GM18505 (cell line): Measurements from ENCODE around the gene ANO9.
A peak's percentile ranks its signal among the peaks of the same experiment; 100 is the strongest.

Experiments used
- ATAC-seq: cut with Tn5 transposase; IDR thresholded peaks from one replicate; pipeline ENCODE4 v1.9.1; 2021; ENCODE audit not compliant: unreplicated experiment
- POLR2A ChIP-seq: IDR thresholded peaks from 4 replicates; pipeline ENCODE4 v1.6.1; 2011; ENCODE audit warnings: borderline replicate concordance; ENCODE audit not compliant: insufficient read depth, insufficient read length; ENCODE audit errors: extremely low read depth

Gene ANO9

DNA sequence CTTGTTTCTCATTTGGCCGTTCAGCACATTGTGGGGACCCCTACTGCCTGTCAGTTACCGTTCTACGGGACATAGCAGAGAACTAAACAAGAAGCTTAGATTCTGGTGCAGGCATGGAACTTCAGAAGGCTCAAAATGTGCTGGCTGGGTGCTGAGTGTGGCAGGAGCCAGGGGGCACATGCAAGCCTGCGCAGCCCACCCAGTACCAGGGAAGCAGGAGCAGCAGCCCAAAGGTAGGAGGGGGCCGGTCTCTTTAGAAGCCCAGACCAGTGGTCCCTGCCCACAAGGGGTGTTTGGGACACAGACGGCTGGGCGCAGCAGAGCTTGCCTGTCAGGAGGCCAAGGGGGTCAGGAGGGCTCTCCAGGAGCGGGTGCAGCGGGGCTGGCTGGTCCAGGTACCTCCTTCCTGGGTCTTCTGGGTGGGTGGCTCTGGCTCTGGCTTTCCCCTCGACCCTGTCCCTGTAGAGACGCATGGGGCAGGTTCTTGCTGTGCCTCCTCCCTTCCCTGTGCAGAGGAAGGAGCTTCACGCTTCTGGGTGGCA is 10.5 kb upstream of the ANO9 start:
- ATAC-seq = no peak
- TF ChIP-seq POLR2A = no peak

DNA sequence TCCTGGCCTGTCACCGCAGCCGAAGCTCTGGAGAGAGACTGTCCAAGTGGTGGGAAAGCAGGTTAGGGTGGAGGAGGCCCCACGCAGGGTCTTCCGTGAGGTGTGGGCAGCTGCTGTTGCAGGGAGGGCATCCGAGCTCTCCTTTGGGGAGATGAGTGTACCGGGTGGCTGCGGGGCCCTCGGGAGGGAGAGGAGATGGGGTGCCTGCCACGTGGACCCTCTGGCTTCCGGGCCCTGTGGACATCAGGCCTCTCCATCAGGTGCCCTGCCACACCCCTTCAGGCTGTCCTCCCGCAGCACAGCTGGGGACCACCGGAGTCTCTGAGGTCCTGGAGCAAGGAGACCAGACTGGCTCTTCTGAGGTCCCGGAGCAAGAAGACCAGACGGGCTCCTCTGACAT is 9.9 kb upstream of the ANO9 start:
- TF ChIP-seq POLR2A = no peak
- no peak for ATAC-seq

- ATAC-seq = no peak
- TF ChIP-seq POLR2A = no peak
Observed at GRCh38 chr11:450809-451451, 9.1 kb upstream of the ANO9 start.

DNA sequence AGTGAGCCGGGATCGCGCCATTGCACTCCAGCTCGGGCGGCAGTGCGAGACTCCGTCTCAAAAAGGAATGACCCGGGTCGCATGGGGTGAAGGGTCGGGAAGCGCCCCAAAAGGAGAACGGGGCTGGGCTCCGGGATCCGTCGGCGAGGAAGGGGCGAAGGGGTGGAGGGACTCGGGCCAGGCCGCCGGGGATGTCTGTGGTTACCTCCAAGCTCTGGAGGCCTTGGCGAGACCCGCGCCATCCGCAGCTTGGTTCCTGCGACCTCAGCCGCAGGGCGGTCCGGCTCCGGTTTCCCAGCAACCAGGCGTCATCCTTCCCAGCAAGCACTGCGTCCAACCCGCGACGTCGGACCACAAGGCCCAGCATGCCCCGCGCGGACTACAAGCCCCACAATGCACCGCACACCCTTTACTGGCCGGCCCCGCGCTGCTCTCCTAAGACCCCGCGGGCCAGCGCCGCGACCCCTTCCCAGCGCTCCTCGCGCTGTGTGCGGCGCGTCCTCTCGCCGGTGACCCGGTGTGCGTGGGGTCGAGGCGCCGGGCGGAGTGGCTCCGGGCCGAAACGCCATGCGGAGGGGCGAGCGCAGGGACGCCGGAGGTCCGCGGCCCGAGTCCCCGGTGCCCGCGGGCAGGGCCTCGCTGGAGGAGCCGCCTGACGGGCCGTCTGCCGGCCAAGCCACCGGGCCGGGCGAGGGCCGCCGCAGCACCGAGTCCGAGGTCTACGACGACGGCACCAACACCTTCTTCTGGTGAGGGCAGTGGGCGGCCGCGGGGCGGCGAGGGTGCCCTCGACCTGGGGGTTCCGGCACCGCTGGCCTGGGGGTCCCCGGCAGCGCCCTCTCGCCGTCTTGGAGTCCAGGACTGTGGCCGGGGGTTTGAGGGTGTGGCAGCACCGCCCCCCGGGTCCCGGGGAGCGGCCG is 8.3 kb upstream of the ANO9 start, which contains the start of gene PTDSS2:
PTDSS2 (plus strand) TSS at position 391 of the 920 bp plus-strand sequence; CDS start at position 568, 177 bp downstream.
- peak; percentile 55 for ATAC-seq
- peak; percentile 73 for TF ChIP-seq POLR2A

DNA sequence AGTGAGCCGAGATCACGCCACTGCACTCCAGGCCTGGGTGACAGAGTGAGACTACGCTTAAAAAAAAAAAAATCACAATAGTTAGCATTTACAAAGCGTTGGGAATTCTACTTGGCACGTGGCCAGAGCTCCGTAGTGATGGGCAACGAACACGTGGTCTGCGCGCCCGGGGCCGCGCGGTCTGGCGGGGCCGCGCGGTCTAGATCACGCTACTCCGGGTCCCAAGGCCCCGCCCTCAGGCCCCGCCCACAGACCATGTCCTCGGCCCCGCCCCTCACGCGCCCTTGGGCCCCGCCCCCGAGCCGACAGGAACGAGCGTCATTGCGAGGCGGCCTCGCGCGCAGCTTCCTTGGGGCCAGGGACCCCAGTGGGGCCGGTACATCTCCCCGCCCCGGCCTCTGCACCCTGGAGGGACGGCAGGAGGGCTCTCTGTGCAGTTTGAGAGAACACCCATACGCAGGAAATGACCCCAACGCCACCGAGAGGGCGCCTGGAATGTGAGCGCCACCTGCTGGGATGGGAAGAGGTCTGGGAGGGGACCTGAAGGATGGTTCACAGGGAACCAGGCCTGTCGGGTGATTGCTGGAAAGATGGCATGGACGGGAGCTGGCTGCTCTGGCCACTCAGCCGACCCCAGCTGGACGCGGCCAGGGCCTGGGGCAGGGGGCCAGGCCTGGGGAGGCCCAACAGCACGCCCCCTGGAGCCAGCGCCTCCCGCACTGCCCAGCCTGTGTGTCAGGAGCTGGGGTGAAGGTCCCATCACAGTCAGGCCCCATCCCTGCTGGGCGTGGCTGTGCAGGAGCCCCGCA is 6.3 kb upstream of the ANO9 start:
- peak; percentile 87 for TF ChIP-seq POLR2A

DNA sequence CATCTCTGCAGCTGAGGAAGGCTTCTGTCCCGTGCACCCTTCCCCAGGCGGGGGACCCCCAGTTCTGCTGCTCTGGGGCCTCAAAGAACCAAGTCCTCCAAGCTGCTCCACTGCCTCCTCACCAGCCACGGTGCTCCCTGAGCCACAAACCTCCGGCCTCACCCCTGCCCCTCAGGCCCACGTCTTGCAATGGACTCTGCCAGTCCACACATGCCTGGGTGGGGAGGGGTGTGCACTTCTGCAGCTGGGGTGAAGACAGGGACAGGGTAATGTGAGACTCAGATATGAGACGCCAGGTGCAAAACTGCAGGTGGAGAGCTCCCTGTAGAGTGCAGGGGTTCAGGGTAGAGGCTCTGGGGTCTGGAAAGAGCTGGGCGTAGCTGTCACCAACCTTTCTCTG is 5.1 kb upstream of the ANO9 start:
- no peak for ATAC-seq

More for the DNA sequence above, 6.3 kb upstream of the ANO9 start:
- peak; percentile 53 for ATAC-seq

DNA sequence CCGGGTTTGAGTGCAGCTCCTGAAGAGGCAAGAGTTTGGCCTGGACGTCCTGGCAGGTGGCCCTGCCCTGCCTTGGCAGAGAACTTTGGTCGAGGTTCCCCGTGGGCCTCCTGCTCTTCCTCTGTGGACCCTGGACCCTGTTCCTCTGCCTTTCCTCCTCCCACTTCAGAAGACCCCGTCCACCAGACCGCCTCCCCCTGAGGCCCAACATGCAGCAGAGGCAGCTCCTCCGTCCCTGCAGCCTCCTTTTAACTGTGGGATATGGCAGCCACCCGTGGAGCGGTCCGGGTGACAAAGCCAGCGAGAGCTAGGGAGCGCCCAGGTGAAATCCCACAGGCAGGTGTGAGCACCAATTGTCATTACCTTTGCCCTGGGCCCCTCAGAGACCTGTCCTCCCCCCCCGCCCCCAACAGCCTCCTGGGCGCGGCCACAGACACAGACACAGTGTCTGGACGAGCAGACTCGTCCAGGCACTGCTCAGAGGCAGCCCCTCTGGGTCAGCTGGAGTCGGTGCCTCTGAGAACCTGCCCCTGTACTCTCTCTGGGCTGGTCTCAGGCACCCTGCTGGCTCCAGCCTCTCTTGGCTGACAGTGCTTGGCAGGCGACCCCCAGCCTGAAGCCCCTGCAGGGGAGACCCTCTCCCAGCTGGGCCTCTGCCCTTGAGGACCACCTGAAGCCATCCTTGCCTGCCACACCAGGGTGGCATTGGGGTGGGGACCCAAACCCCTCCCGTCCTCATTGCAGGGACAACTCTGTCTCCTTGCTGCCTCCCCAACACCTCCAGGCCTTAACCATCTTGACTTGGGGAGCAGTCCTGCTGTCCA is 4.2 kb upstream of the ANO9 start:
- ATAC-seq = no peak
- no peak for TF ChIP-seq POLR2A

More for the DNA sequence above, 5.1 kb upstream of the ANO9 start:
- TF ChIP-seq POLR2A = no peak

- TF ChIP-seq POLR2A = no peak
- no peak for ATAC-seq
Observed at GRCh38 chr11:444396-445144, 2.8 kb upstream of the ANO9 start.

DNA sequence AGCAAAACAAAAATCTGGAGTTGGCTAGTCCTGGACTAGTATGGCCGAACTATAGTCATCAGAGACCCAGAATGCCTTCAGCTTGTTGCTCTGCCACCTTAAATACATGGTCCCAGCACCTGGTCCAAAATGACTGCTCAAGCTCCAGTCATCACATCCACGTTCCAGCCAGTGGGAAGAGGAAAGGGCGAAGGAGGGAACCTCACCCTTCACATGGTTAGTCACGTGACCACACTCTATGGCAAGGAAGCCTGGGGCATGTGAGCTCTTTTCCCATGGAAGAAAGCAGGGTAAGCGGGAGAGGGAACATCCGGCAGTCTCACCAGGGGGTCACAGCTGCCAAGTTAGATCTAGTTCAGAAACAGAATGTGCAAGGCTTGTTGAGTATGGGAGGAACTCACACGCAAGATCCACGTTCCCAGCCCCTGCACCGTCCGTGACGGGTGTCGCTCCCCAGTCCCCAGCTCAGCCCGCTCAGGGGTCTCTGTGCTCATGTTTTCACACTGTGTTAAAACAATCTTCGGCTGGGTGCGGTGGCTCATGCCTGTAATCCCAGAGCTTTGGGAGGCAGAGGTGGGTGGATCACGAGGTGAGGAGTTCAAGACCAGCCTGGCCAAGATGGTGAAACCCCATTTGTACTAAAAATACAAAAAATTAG is 1.9 kb upstream of the ANO9 start:
- no peak for ATAC-seq
- no peak for TF ChIP-seq POLR2A

- no peak for TF ChIP-seq POLR2A
- ATAC-seq = no peak
Observed at GRCh38 chr11:442611-443081, 835 bp upstream of the ANO9 start.

GRCh38 chr11:441043-441417 is 781 bp downstream of the ANO9 start:
- TF ChIP-seq POLR2A = no peak
- ATAC-seq = no peak
